Measurements from ENCODE around the gene CHPF.

CHPF gene

DNA sequence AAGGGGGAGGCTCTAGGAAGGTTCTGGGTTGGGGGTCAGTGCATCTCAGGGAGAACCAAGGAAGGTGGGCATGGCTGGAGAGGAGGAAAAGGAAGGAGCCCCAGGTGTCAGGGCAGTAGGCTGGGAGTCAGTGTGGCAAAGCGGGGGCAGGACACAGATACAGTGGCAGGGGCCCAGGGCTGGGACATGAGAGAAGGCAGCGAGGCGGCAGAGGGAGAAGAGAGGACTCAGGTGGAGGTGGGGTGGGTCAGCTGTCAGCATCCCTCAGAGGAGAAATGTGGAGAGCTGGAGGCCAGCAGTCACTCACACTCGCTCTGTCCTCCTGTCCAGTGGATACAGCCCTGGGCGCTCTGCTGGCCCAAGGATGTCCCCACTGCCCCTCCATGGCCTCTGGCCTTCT, 50.5 kb downstream of the CHPF start:
- DNase-seq, result no peak

- no peak for DNase-seq
These were observed 51.0 kb downstream of the CHPF start for GRCh38 chr2:219492575-219492974.

- no peak for DNase-seq
These were observed 52.2 kb downstream of the CHPF start for GRCh38 chr2:219491278-219491963.

DNA sequence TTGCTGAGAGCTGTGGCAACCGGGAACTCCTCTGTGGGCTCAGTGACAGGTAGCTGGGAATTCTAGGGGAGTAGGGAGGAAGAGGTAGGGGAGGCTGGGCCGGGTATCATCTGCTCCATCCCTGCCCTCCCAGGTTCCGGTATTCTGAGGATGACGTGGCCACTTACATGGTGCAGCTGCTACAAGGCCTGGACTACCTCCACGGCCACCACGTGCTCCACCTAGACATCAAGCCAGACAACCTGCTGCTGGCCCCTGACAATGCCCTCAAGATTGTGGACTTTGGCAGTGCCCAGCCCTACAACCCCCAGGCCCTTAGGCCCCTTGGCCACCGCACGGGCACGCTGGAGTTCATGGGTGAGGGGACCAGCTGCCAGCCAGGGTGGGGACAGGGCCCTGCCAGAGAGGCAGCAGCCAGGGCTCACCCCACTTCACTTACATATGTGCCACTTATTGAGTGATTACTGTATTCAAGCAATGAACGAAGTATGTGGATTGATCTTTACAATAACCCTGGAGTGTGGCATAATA, 52.9 kb downstream of the CHPF start:
- DNase-seq, result no peak

DNA sequence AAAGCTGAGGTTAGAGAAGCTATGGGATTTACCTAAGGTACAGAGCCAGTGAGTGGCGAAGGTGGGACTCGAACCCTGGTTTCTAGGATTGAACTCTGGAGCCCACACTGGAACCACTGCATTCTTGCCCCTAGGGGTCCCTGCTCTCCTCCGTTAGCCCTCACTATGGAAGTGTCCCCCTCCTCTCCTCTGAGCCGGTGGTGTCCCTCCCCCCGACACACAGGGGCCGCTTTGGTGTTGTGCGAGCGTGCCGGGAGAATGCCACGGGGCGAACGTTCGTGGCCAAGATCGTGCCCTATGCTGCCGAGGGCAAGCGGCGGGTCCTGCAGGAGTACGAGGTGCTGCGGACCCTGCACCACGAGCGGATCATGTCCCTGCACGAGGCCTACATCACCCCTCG, 53.4 kb downstream of the CHPF start:
- DNase-seq, result no peak

GRCh38 chr2:219489315-219489714, 54.3 kb downstream of the CHPF start:
- no peak for DNase-seq

Data from CD4-positive, alpha-beta T cell treated with Interleukin-12 subunit alpha and Interleukin-12 subunit beta, for 1 hour (primary cell).